ENCODE results near the gene GABARAP.

- TF ChIP-seq ZNF589 (CRISPR knock-in tag; conservative IDR thresholded peaks at IDR 0.05), result no peak
- TF ChIP-seq ZNF20 (CRISPR knock-in tag; IDR thresholded peaks at IDR 0.05), result no peak
- no peak for TF ChIP-seq EP300 (IDR thresholded peaks at IDR 0.05; ENCODE audit: low read depth in 2 of 2, low read length in 2 of 2)
- TF ChIP-seq EP300 (CRISPR knock-in tag; IDR thresholded peaks at IDR 0.05; ENCODE audit: borderline replicate concordance), result no peak
- TF ChIP-seq ZKSCAN1 (IDR thresholded peaks at IDR 0.05; ENCODE audit: low read length), result no peak
- no peak for TF ChIP-seq CHD4 (IDR thresholded peaks at IDR 0.05; ENCODE audit: borderline replicate concordance, low read length)
Measured at GRCh38 chr17:7284911-7285310, 42.7 kb upstream of the GABARAP start.
